Measurements from ENCODE around the gene PAX1. TPM values are rescaled to one million over a fixed set of nuclear protein-coding genes. Genes with fewer than 3 reads are reported as not detected.
A peak's percentile ranks its signal among the peaks of the same experiment; 100 is the strongest.

Gene PAX1
- total RNA-seq = not detected
- 1.7 TPM for polyA plus RNA-seq (2013, experiment 1 of 2)
- polyA plus RNA-seq (2013, experiment 2 of 2) = 3.2 TPM
- long read RNA-seq, experiment 1 = 0 reads
- long read RNA-seq, experiment 2 = 0 reads
- long read RNA-seq, experiment 3 = 0 reads
- long read RNA-seq, experiment 4 = 0 reads

GRCh38 chr20:21705575-21706260 lies at the start of gene PAX1:
TSS of gene PAX1 (plus strand) at chr20:21705664. CDS start at chr20:21705713, 49 bp downstream.
- Mint-ChIP-seq H3K27me3 (ENCODE audit: insufficient read depth) (peaks cover 98% of the 10 kb centered on the region), H3K4me3 (peak within 1 kb of the TSS; percentile 43), H3K36me3 (ENCODE audit: low read depth) (no peaks in the 10 kb centered on the region), H3K27ac (no peak within 1 kb of the TSS), H3K4me1 (peaks cover 30% of the 10 kb centered on the region), H3K9me3 (no peaks in the 10 kb centered on the region)
- DNase-seq = peak; percentile 80
- H3K27ac ChIP-seq (ENCODE audit: low read depth, low read length) = no peak within 1 kb of the TSS
- peak; percentile 50 for TF ChIP-seq CTCF (conservative IDR thresholded peaks at IDR 0.05)
- no peak within 1 kb of the TSS for H3K9ac ChIP-seq (ENCODE audit: extremely low read depth, low read length, poor library complexity, severe bottlenecking)
- no peaks in the 10 kb centered on the region for H3K9me3 ChIP-seq (ENCODE audit: control insufficient read depth, low read length)
- WGBS, 2 experiments (ENCODE audit: insufficient coverage in 1 of 2, insufficient read length in 1 of 2) = 0 to 1% methylated on average over 10 to 73 of the region's 73 CpGs
- peak within 1 kb of the TSS; percentile 77 for H3K4me3 ChIP-seq (ENCODE audit: low read length)
- H3K4me1 ChIP-seq (ENCODE audit: control insufficient read depth, insufficient read depth, low read length) = peaks cover 19% of the 10 kb centered on the region
- H3K36me3 ChIP-seq (ENCODE audit: control insufficient read depth, insufficient read depth, low read length) = no peaks in the 10 kb centered on the region
- H3K27me3 ChIP-seq (ENCODE audit: control insufficient read depth, insufficient read depth, low read length, poor library complexity, severe bottlenecking) = peaks cover 100% of the 10 kb centered on the region

GRCh38 chr20:21656308-21657067 lies 49.0 kb upstream of the PAX1 start:
- peaks cover 27% of the 10 kb centered on the region for H3K27me3 ChIP-seq (ENCODE audit: control insufficient read depth, insufficient read depth, low read length, poor library complexity, severe bottlenecking)
- H3K4me3 ChIP-seq (ENCODE audit: low read length) = no peak overlapping the region
- Mint-ChIP-seq H3K9me3 (no peaks in the 10 kb centered on the region), H3K27me3 (ENCODE audit: insufficient read depth) (peaks cover 59% of the 10 kb centered on the region), H3K36me3 (ENCODE audit: low read depth) (no peaks in the 10 kb centered on the region), H3K4me3 (no peak overlapping the region), H3K27ac (no peak overlapping the region), H3K4me1 (peaks cover 29% of the 10 kb centered on the region)
- 94 to 96% methylated on average over 4 to 7 of the region's 7 CpGs for WGBS, 2 experiments (ENCODE audit: insufficient coverage in 1 of 2, insufficient read length in 1 of 2)
- no peak for DNase-seq
- TF ChIP-seq CTCF (conservative IDR thresholded peaks at IDR 0.05) = no peak
- no peak overlapping the region for H3K9ac ChIP-seq (ENCODE audit: extremely low read depth, low read length, poor library complexity, severe bottlenecking)
- H3K9me3 ChIP-seq (ENCODE audit: control insufficient read depth, low read length) = no peaks in the 10 kb centered on the region
- H3K36me3 ChIP-seq (ENCODE audit: control insufficient read depth, insufficient read depth, low read length) = no peaks in the 10 kb centered on the region
- peaks cover 17% of the 10 kb centered on the region for H3K4me1 ChIP-seq (ENCODE audit: control insufficient read depth, insufficient read depth, low read length)
- H3K27ac ChIP-seq (ENCODE audit: low read depth, low read length) = no peak overlapping the region

- H3K27ac ChIP-seq (ENCODE audit: low read depth, low read length) = no peak overlapping the region
- no peak for DNase-seq
- Mint-ChIP-seq H3K36me3 (ENCODE audit: low read depth) (no peaks in the 10 kb centered on the region), H3K4me1 (peaks cover 9% of the 10 kb centered on the region), H3K27ac (no peak overlapping the region), H3K4me3 (no peak overlapping the region), H3K9me3 (no peaks in the 10 kb centered on the region), H3K27me3 (ENCODE audit: insufficient read depth) (peaks cover 43% of the 10 kb centered on the region)
- H3K4me1 ChIP-seq (ENCODE audit: control insufficient read depth, insufficient read depth, low read length) = peaks cover 3% of the 10 kb centered on the region
- TF ChIP-seq CTCF (conservative IDR thresholded peaks at IDR 0.05) = no peak
- 78 to 88% methylated on average over 7 to 8 of the region's 8 CpGs for WGBS, 2 experiments (ENCODE audit: insufficient coverage in 1 of 2, insufficient read length in 1 of 2)
- H3K4me3 ChIP-seq (ENCODE audit: low read length) = no peak overlapping the region
- H3K36me3 ChIP-seq (ENCODE audit: control insufficient read depth, insufficient read depth, low read length) = no peaks in the 10 kb centered on the region
- peaks cover 21% of the 10 kb centered on the region for H3K27me3 ChIP-seq (ENCODE audit: control insufficient read depth, insufficient read depth, low read length, poor library complexity, severe bottlenecking)
- H3K9me3 ChIP-seq (ENCODE audit: control insufficient read depth, low read length) = no peaks in the 10 kb centered on the region
- no peak overlapping the region for H3K9ac ChIP-seq (ENCODE audit: extremely low read depth, low read length, poor library complexity, severe bottlenecking)
Observed at GRCh38 chr20:21661488-21662055, 43.9 kb upstream of the PAX1 start.
